ENCODE measurements around the gene ZNF324B. TPM values are rescaled to one million over a fixed set of nuclear protein-coding genes. Genes with fewer than 3 reads are reported as not detected.
"Not testable (repeated sequence)": the region's sequence is repeated elsewhere in the genome, so short reads cannot be mapped to it uniquely, and the experiment has no call there.

Gene ZNF324B
- polyA plus RNA-seq, 1 donor = 5.2 TPM

- Histone ChIP-seq H3K36me3 (ENCODE audit: control insufficient read depth, insufficient read depth, low read length) (peaks cover 18% of the 10 kb centered on the region), H3K27me3 (ENCODE audit: control insufficient read depth, insufficient read depth, low read length) (no peaks in the 10 kb centered on the region), H3K9me3 (ENCODE audit: control insufficient read depth, low read depth, low read length) (no peaks in the 10 kb centered on the region), H3K4me3 (ENCODE audit: low read length) (no peak overlapping the region), H3K27ac (ENCODE audit: low read length) (no peak overlapping the region), H3K4me1 (ENCODE audit: control insufficient read depth, insufficient read depth, low read length) (peaks cover 5% of the 10 kb centered on the region)
- no CpG with 5 or more reads among the region's 6 CpGs for WGBS (ENCODE audit: insufficient coverage, low lambda C conversion rate)
- DNase-seq = no peak
Observed at GRCh38 chr19:58453743-58454142, 2.3 kb downstream of the ZNF324B start.

- WGBS (ENCODE audit: insufficient coverage, low lambda C conversion rate) = no CpG with 5 or more reads among the region's 21 CpGs
- H3K9me3 ChIP-seq (ENCODE audit: control insufficient read depth, low read depth, low read length) = no peaks in the 10 kb centered on the region
- no peak for DNase-seq
- H3K36me3 ChIP-seq (ENCODE audit: control insufficient read depth, insufficient read depth, low read length) = peaks cover 18% of the 10 kb centered on the region
- H3K27me3 ChIP-seq (ENCODE audit: control insufficient read depth, insufficient read depth, low read length) = no peaks in the 10 kb centered on the region
- no peak overlapping the region for H3K4me3 ChIP-seq (ENCODE audit: low read length)
- peaks cover 5% of the 10 kb centered on the region for H3K4me1 ChIP-seq (ENCODE audit: control insufficient read depth, insufficient read depth, low read length)
- no peak overlapping the region for H3K27ac ChIP-seq (ENCODE audit: low read length)
Observed at GRCh38 chr19:58455306-58455705, 3.9 kb downstream of the ZNF324B start.

GRCh38 chr19:58456111-58456510 is 4.7 kb downstream of the ZNF324B start:
- Histone ChIP-seq H3K27me3 (ENCODE audit: control insufficient read depth, insufficient read depth, low read length) (no peaks in the 10 kb centered on the region), H3K4me1 (ENCODE audit: control insufficient read depth, insufficient read depth, low read length) (peaks cover under 1% of the 10 kb centered on the region), H3K36me3 (ENCODE audit: control insufficient read depth, insufficient read depth, low read length) (peaks cover 18% of the 10 kb centered on the region), H3K27ac (ENCODE audit: low read length) (no peak overlapping the region), H3K9me3 (ENCODE audit: control insufficient read depth, low read depth, low read length) (no peaks in the 10 kb centered on the region), H3K4me3 (ENCODE audit: low read length) (no peak overlapping the region)
- WGBS (ENCODE audit: insufficient coverage, low lambda C conversion rate) = no CpG with 5 or more reads among the region's 35 CpGs
- DNase-seq = no peak

GRCh38 chr19:58460039-58460438 is 8.6 kb downstream of the ZNF324B start:
- H3K27me3 ChIP-seq (ENCODE audit: control insufficient read depth, insufficient read depth, low read length) = no peaks in the 10 kb centered on the region
- no peaks in the 10 kb centered on the region for H3K4me1 ChIP-seq (ENCODE audit: control insufficient read depth, insufficient read depth, low read length)
- H3K27ac ChIP-seq (ENCODE audit: low read length) = no peak overlapping the region
- H3K36me3 ChIP-seq (ENCODE audit: control insufficient read depth, insufficient read depth, low read length) = peaks cover 11% of the 10 kb centered on the region
- no peaks in the 10 kb centered on the region for H3K9me3 ChIP-seq (ENCODE audit: control insufficient read depth, low read depth, low read length)
- no peak for DNase-seq
- no CpG with 5 or more reads among the region's 2 CpGs for WGBS (ENCODE audit: insufficient coverage, low lambda C conversion rate)
- H3K4me3 ChIP-seq (ENCODE audit: low read length) = no peak overlapping the region

GRCh38 chr19:58466089-58466759 is 14.8 kb downstream of the ZNF324B start:
- H3K27me3 ChIP-seq (ENCODE audit: control insufficient read depth, insufficient read depth, low read length) = no peaks in the 10 kb centered on the region
- peaks cover 17% of the 10 kb centered on the region for H3K36me3 ChIP-seq (ENCODE audit: control insufficient read depth, insufficient read depth, low read length)
- no peak overlapping the region for H3K27ac ChIP-seq (ENCODE audit: low read length)
- no peaks in the 10 kb centered on the region for H3K9me3 ChIP-seq (ENCODE audit: control insufficient read depth, low read depth, low read length)
- DNase-seq = no peak
- 50% methylated on average over 2 of the region's 20 CpGs for WGBS (ENCODE audit: insufficient coverage, low lambda C conversion rate)
- H3K4me3 ChIP-seq (ENCODE audit: low read length) = peak overlapping the region; percentile 62
- H3K4me1 ChIP-seq (ENCODE audit: control insufficient read depth, insufficient read depth, low read length) = peaks cover 4% of the 10 kb centered on the region

- peaks cover 4% of the 10 kb centered on the region for H3K4me1 ChIP-seq (ENCODE audit: control insufficient read depth, insufficient read depth, low read length)
- no peak within 1 kb of the TSS for H3K27ac ChIP-seq (ENCODE audit: low read length)
- DNase-seq = peak; percentile 97 to 98
- peak within 1 kb of the TSS; percentile 62 for H3K4me3 ChIP-seq (ENCODE audit: low read length)
- WGBS (ENCODE audit: insufficient coverage, low lambda C conversion rate) = no CpG with 5 or more reads among the region's 92 CpGs
- no peaks in the 10 kb centered on the region for H3K9me3 ChIP-seq (ENCODE audit: control insufficient read depth, low read depth, low read length)
- peaks cover 21% of the 10 kb centered on the region for H3K36me3 ChIP-seq (ENCODE audit: control insufficient read depth, insufficient read depth, low read length)
- H3K27me3 ChIP-seq (ENCODE audit: control insufficient read depth, insufficient read depth, low read length) = no peaks in the 10 kb centered on the region
Observed at GRCh38 chr19:58466760-58467589, 15.6 kb downstream of the ZNF324B start, which contains the start of gene ZNF324. Gene ZNF324, plus strand, starts transcription at chr19:58467080. Its CDS starts 2,106 bp downstream, at chr19:58469186.

- no peak overlapping the region for H3K27ac ChIP-seq (ENCODE audit: low read length)
- no peak overlapping the region for H3K4me3 ChIP-seq (ENCODE audit: low read length)
- no peaks in the 10 kb centered on the region for H3K27me3 ChIP-seq (ENCODE audit: control insufficient read depth, insufficient read depth, low read length)
- WGBS (ENCODE audit: insufficient coverage, low lambda C conversion rate) = no CpG with 5 or more reads among the region's 5 CpGs
- no peak for DNase-seq
- H3K4me1 ChIP-seq (ENCODE audit: control insufficient read depth, insufficient read depth, low read length) = peaks cover 4% of the 10 kb centered on the region
- H3K36me3 ChIP-seq (ENCODE audit: control insufficient read depth, insufficient read depth, low read length) = peaks cover 34% of the 10 kb centered on the region
- H3K9me3 ChIP-seq (ENCODE audit: control insufficient read depth, low read depth, low read length) = no peaks in the 10 kb centered on the region
Observed at GRCh38 chr19:58468216-58468839, 16.9 kb downstream of the ZNF324B start.

- peaks cover 4% of the 10 kb centered on the region for H3K4me1 ChIP-seq (ENCODE audit: control insufficient read depth, insufficient read depth, low read length)
- no CpG with 5 or more reads among the region's 17 CpGs for WGBS (ENCODE audit: insufficient coverage, low lambda C conversion rate)
- no peaks in the 10 kb centered on the region for H3K9me3 ChIP-seq (ENCODE audit: control insufficient read depth, low read depth, low read length)
- no peak overlapping the region for H3K4me3 ChIP-seq (ENCODE audit: low read length)
- no peak for DNase-seq
- H3K36me3 ChIP-seq (ENCODE audit: control insufficient read depth, insufficient read depth, low read length) = peaks cover 39% of the 10 kb centered on the region
- no peak overlapping the region for H3K27ac ChIP-seq (ENCODE audit: low read length)
- H3K27me3 ChIP-seq (ENCODE audit: control insufficient read depth, insufficient read depth, low read length) = no peaks in the 10 kb centered on the region
Observed at GRCh38 chr19:58469241-58470013, 18.0 kb downstream of the ZNF324B start.

GRCh38 chr19:58470837-58471543 is 19.6 kb downstream of the ZNF324B start:
- H3K4me1 ChIP-seq (ENCODE audit: control insufficient read depth, insufficient read depth, low read length); H3K9me3 ChIP-seq (ENCODE audit: control insufficient read depth, low read depth, low read length); DNase-seq; H3K27ac ChIP-seq (ENCODE audit: low read length); H3K27me3 ChIP-seq (ENCODE audit: control insufficient read depth, insufficient read depth, low read length); H3K4me3 ChIP-seq (ENCODE audit: low read length): not testable (repeated sequence)
- WGBS (ENCODE audit: insufficient coverage, low lambda C conversion rate) = no CpG with 5 or more reads among the region's 53 CpGs
- peaks cover 39% of the 10 kb centered on the region for H3K36me3 ChIP-seq (ENCODE audit: control insufficient read depth, insufficient read depth, low read length)

Data from large intestine (tissue), 3 donors.